HUES64 (cell line): Measurements from ENCODE around the gene TBC1D22A.
A peak's percentile ranks its signal among the peaks of the same experiment; 100 is the strongest.

Experiments used
- H3K27ac ChIP-seq: 2 replicates; pipeline ENCODE4 v1.7.0; 2013; ENCODE audit warnings: low read depth, low read length, inconsistent platforms
- H3K27me3 ChIP-seq: 2 replicates; pipeline ENCODE4 v1.6.1; 2013; ENCODE audit warnings: mild to moderate bottlenecking, low read length; ENCODE audit not compliant: insufficient read depth
- H3K36me3 ChIP-seq: 2 replicates; pipeline ENCODE4 v1.6.1; 2013; ENCODE audit warnings: mild to moderate bottlenecking, low read length; ENCODE audit not compliant: insufficient read depth
- H3K4me1 ChIP-seq: 2 replicates; pipeline ENCODE4 v1.6.1; 2013; ENCODE audit warnings: mild to moderate bottlenecking, low read length, moderate library complexity; ENCODE audit not compliant: insufficient read depth
- H3K4me3 ChIP-seq: 2 replicates; pipeline ENCODE4 v1.5.1; 2013; ENCODE audit warnings: mild to moderate bottlenecking, low read length, moderate library complexity
- H3K9ac ChIP-seq: 2 replicates; pipeline ENCODE4 v1.6.1; 2013; ENCODE audit warnings: mild to moderate bottlenecking, low read depth, low read length
- H3K9me3 ChIP-seq: 2 replicates; pipeline ENCODE4 v1.6.1; 2013; ENCODE audit warnings: low read depth, low read length; ENCODE audit not compliant: insufficient read depth
- WGBS: fragments of 150-250, 120-280 bp; methylation state at CpG from one replicate; pipeline ENCODE4 v1.1.7; 2013; ENCODE audit warnings: missing lambda C conversion rate; 5-methylcytosine and 5-hydroxymethylcytosine counted together

TBC1D22A gene

DNA sequence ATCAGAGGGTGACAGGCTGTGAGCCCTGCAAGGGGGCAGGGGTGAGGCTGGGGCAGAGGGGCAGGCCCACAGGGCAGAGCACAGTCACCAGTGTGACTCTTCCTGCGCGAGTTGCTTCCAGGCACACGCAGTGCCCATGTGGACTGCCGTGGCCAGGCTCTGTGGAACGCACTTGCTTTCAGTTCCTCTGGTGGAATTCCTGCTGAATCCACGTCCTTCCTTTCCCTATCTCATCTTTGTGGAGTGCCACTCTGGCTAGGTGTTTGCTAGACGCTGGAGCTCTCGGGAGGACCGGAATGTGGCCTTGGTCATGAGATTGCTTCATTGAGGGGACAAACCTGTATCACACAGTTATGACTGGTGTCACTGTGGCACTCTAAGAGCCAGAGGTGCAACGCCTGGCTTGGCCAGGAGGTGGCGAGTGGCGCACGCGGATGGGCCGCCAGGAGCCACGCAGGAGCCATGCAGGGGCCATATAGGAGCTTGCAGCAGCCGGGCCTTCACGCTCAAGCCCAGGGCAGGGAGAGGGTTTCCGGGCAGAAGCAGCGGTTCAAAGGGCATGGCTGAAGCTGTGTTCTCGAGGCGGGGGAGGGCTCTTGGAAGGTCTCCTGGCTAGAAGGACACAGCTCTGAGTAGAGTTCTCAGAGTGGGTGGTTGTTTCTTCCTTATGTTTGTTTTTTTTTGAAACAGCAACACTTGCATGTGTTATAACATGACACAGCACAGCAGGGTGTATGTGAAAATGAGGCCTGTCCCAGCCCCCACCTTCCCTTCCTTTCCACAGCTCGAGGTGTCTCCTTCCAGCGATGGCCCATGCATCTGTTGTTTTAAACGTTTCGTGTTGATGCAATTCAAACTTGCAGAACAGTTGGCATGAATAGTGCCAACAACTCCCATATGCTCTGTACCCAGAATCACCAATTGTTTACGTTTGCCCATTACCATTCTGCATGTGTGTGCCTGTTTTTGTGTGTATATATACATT is 36.2 kb downstream of the TBC1D22A start:
- no peaks in the 10 kb centered on the region for H3K27me3 ChIP-seq
- no peak overlapping the region for H3K9ac ChIP-seq
- no peak overlapping the region for H3K27ac ChIP-seq
- H3K36me3 ChIP-seq = peaks cover 37% of the 10 kb centered on the region
- 46% methylated on average over 25 of the region's 27 CpGs for WGBS
- H3K4me1 ChIP-seq = 0 out of 2 replicates have a peak, but pooled peaks cover 3% of the 10 kb centered on the region
- no peaks in the 10 kb centered on the region for H3K9me3 ChIP-seq
- H3K4me3 ChIP-seq = no peak overlapping the region

DNA sequence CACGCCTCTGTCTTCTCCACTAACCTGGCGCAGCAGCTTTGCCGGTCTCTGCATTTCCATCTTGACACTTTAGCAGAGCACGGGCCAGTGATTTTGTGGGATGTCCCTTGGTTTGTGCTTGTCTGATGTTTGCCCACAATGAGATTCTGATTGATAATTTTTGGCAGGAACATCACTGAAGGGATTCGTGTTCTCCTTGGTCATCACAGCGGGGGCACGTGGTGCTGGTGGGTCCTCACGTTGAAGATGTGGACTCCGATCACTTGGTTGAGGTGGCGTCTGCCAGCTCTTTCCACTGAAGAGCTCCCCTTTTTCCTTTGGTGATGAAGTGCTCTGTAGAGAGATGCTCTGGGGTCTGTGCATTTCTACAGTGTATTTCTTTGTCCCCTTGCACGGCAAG is 37.2 kb downstream of the TBC1D22A start:
- Histone ChIP-seq H3K9ac (no peak overlapping the region), H3K4me3 (no peak overlapping the region), H3K36me3 (peaks cover 33% of the 10 kb centered on the region), H3K27ac (no peak overlapping the region), H3K4me1 (0 out of 2 replicates have a peak, but pooled peaks cover 3% of the 10 kb centered on the region), H3K27me3 (no peaks in the 10 kb centered on the region), H3K9me3 (no peaks in the 10 kb centered on the region)
- WGBS = 87% methylated on average over 11 of the region's 11 CpGs

DNA sequence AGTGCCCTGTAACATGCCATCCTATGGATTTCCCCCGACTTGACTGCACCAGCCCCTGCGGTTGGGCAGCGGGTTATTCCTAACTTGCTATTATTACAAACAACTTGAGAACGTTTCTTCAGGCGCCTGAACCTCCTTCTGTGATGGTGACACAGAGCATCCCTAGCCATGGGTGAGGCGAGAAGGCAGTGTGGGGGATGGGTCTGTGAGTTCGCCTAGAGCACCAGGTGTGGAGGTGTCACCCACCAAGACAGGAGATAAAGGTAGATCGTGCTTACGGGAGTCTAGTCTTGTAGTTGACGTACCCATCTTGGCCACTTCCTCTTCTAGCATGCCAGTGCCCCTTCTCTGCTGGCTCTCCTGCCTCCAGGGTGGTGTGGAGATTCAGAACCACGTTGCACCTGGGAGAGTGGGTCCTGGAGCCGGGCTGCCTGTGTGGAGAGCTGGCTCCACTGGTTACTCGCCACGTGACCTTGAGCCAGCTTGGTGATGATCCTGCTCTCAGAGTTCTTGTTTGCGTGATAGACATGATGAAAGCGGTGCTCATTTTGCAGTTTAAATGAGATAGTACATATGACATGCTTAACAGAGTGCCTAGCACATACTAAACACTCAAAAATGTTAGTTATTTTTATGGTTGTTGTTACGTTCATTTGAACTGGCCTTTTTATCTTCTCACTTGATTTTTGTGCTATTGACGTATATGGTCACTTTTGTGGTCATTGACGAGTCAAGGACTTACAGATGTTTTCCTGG is 37.8 kb downstream of the TBC1D22A start:
- Histone ChIP-seq H3K4me3 (no peak overlapping the region), H3K4me1 (0 out of 2 replicates have a peak, but pooled peaks cover 3% of the 10 kb centered on the region), H3K27ac (no peak overlapping the region), H3K27me3 (no peaks in the 10 kb centered on the region), H3K36me3 (peaks cover 33% of the 10 kb centered on the region), H3K9me3 (no peaks in the 10 kb centered on the region), H3K9ac (no peak overlapping the region)
- 94% methylated on average over 18 of the region's 19 CpGs for WGBS

- Histone ChIP-seq H3K4me3 (no peak overlapping the region), H3K36me3 (peaks cover 33% of the 10 kb centered on the region), H3K9me3 (no peaks in the 10 kb centered on the region), H3K9ac (no peak overlapping the region), H3K27ac (no peak overlapping the region), H3K4me1 (0 out of 2 replicates have a peak, but pooled peaks cover 3% of the 10 kb centered on the region), H3K27me3 (no peaks in the 10 kb centered on the region)
- WGBS = 95% methylated on average over 15 of the region's 15 CpGs
These were observed 38.9 kb downstream of the TBC1D22A start for GRCh38 chr22:46801331-46801811.

DNA sequence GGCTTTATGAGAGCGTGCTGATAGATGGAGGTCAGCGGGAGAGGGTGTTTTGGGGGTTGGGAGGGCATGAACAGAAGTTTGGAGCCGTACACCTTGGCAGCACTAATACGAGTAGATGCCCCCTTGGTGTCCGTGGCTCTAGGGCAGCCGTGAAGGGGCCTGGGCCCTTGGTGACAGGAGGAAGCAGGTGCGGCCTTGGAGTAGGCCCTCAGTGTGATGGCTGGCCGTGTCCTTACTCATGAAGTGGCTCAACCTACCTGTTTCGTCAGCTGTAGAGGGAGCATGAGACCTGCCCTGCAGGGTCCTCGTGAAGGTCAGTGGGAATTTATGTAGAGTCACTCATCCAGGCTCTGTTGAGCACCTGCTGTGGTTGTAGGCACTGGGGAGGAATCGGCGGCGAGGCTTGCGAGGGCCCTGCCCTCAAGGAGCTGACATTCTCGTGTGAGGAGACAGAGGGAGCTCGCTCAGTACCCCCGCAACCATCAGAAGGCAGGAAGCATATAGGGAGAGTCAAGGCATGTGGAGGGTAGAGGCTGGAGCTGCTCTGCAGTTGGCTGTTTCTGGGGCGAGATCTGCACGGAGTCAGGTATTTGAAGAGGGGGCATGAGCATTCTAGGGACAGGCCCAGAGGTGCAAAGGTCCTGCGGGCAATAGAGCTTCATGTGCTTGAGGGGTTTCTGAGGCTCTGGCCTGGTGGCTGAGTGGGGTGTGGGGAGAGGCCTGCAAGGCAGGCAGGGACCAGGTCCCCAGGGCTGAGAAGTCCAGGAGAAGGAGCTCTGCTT is 39.6 kb downstream of the TBC1D22A start:
- Histone ChIP-seq H3K9ac (no peak overlapping the region), H3K4me1 (0 out of 2 replicates have a peak, but pooled peaks cover 8% of the 10 kb centered on the region), H3K27ac (no peak overlapping the region), H3K27me3 (no peaks in the 10 kb centered on the region), H3K4me3 (no peak overlapping the region), H3K9me3 (no peaks in the 10 kb centered on the region), H3K36me3 (peaks cover 33% of the 10 kb centered on the region)
- 94% methylated on average over 20 of the region's 20 CpGs for WGBS

DNA sequence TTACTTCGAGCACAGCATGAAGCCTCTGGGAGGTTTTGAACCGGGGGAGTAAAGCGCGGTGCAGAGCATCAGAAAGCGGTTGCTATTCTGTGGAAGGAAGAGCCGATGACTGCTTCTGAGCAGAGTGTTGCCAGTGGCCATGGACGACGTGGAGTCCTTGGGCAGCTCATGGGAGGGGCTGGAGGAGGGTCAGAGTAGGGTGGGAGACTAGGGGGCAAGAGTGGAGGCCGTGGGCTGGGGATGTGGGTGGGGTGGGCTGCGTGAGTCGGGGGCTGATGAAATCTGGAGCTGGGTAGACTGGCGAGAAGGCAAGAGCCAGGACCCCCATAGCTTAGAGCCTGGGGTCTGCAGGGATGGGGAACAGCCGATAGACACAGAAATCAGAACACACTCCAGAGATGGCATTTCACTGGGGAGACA is 40.2 kb downstream of the TBC1D22A start:
- Histone ChIP-seq H3K27me3 (no peaks in the 10 kb centered on the region), H3K9me3 (no peaks in the 10 kb centered on the region), H3K4me1 (0 out of 2 replicates have a peak, but pooled peaks cover 9% of the 10 kb centered on the region), H3K4me3 (no peak overlapping the region), H3K9ac (no peak overlapping the region), H3K36me3 (peaks cover 36% of the 10 kb centered on the region), H3K27ac (no peak overlapping the region)
- WGBS = 92% methylated on average over 13 of the region's 13 CpGs

GRCh38 chr22:46803031-46803880 is 40.8 kb downstream of the TBC1D22A start:
- Histone ChIP-seq H3K9me3 (no peaks in the 10 kb centered on the region), H3K27ac (no peak overlapping the region), H3K4me1 (0 out of 2 replicates have a peak, but pooled peaks cover 9% of the 10 kb centered on the region), H3K9ac (no peak overlapping the region), H3K4me3 (peak overlapping the region; percentile 31; the same call in 1 of the 2 replicates), H3K36me3 (peaks cover 29% of the 10 kb centered on the region), H3K27me3 (no peaks in the 10 kb centered on the region)
- 33% methylated on average over 28 of the region's 28 CpGs for WGBS

DNA sequence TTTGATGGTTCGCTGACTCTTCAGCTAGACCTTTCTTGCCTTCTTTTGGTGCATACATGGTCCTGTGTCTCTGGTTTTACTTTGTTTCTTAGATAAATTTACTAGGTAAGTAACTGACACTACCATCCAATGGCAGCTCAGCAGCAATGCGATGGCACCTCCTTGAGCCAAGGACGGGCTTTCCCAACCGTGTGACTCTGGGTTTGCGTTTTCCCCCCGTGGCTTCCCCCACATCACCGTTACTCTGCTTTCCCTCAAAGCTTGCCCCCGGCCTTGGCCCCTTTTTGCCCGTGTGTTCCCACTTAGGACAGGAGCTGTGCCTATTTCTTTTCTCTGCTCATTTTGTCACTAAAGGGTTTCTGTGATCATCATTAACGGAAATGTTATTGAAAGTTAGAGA is 41.5 kb downstream of the TBC1D22A start:
- Histone ChIP-seq H3K27me3 (no peaks in the 10 kb centered on the region), H3K9me3 (no peaks in the 10 kb centered on the region), H3K27ac (no peak overlapping the region), H3K36me3 (peaks cover 29% of the 10 kb centered on the region), H3K4me3 (no peak overlapping the region), H3K9ac (no peak overlapping the region), H3K4me1 (0 out of 2 replicates have a peak, but pooled peaks cover 7% of the 10 kb centered on the region)
- WGBS = 90% methylated on average over 9 of the region's 10 CpGs

DNA sequence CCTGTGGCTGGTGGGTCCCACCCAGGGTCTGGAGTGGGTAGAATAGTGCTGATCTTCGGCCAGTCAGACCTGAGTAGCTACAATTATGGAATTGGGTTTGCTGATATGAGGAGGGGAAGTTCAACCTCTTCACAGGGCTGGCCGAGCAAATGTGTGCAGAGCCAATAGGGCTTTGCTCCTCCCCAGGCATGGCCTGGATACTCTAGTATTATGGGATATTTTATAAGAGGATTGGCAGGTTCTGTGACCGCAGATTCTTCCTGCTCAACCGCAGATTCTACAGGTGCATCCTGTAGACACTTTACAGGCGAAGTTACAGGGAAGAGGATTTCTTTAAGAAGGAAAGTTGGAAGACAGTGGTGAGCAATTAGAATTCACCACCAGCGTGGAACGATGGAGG is 44.3 kb downstream of the TBC1D22A start:
- no peak overlapping the region for H3K4me3 ChIP-seq
- peaks cover 6% of the 10 kb centered on the region; the same call in 1 of the 2 replicates for H3K36me3 ChIP-seq
- H3K27ac ChIP-seq = no peak overlapping the region
- H3K4me1 ChIP-seq = 0 out of 2 replicates have a peak, but pooled peaks cover 6% of the 10 kb centered on the region
- H3K9me3 ChIP-seq = no peaks in the 10 kb centered on the region
- H3K9ac ChIP-seq = no peak overlapping the region
- 88% methylated on average over 7 of the region's 7 CpGs for WGBS
- H3K27me3 ChIP-seq = no peaks in the 10 kb centered on the region

DNA sequence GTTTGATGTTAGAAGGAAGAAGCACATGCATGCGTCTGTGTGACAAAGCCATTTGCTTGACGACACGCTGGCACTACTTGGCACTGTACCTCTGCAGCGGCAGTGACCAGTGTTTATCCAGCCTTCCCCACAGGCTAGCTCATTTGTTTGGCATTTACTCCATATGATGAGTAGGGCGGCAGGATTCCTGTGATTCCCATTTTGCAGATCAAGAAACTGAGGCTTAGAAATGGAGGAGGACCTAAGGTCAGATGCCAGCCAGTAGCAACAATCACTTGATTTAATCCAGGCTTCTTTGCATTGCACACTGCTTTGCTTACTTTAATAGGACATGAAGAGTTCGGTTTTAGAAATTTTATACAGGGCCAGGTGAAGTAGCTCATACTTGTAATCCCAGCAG is 45.0 kb downstream of the TBC1D22A start:
- H3K36me3 ChIP-seq = peaks cover 6% of the 10 kb centered on the region; the same call in 1 of the 2 replicates
- H3K9me3 ChIP-seq = no peaks in the 10 kb centered on the region
- no peak overlapping the region for H3K9ac ChIP-seq
- H3K27me3 ChIP-seq = no peaks in the 10 kb centered on the region
- H3K4me3 ChIP-seq = no peak overlapping the region
- 93% methylated on average over 6 of the region's 6 CpGs for WGBS
- no peak overlapping the region for H3K27ac ChIP-seq
- 0 out of 2 replicates have a peak, but pooled peaks cover 6% of the 10 kb centered on the region for H3K4me1 ChIP-seq
